Endothelial cell (in vitro differentiated cells): ENCODE results near the gene TMEM63A. TPM values are rescaled to one million over a fixed set of nuclear protein-coding genes. Genes with fewer than 3 reads are reported as not detected.

Source experiments
- DNase-seq: peaks from one replicate; pipeline ENCODE4 v3.0.0; 2021; ENCODE audit warnings: low spot score
- H3K27ac Mint-ChIP-seq: one replicate; pipeline ENCODE4 v1.8.0; 2021; ENCODE audit warnings: mixed read lengths, inconsistent platforms; ENCODE audit not compliant: unreplicated experiment
- H3K27me3 Mint-ChIP-seq: one replicate; pipeline ENCODE4 v1.8.0; 2021; ENCODE audit warnings: mild to moderate bottlenecking, moderate library complexity, mixed read lengths, inconsistent platforms; ENCODE audit not compliant: unreplicated experiment
- H3K36me3 Mint-ChIP-seq: one replicate; pipeline ENCODE4 v1.8.0; 2021; ENCODE audit warnings: mild to moderate bottlenecking, low read depth, mixed read lengths, inconsistent platforms; ENCODE audit not compliant: unreplicated experiment
- H3K4me1 Mint-ChIP-seq: one replicate; pipeline ENCODE4 v1.8.0; 2021; ENCODE audit warnings: mild to moderate bottlenecking, mixed read lengths, inconsistent platforms; ENCODE audit not compliant: unreplicated experiment
- H3K4me3 Mint-ChIP-seq: one replicate; pipeline ENCODE4 v1.8.0; 2021; ENCODE audit warnings: mild to moderate bottlenecking, mixed read lengths, inconsistent platforms; ENCODE audit not compliant: unreplicated experiment
- H3K9me3 Mint-ChIP-seq: one replicate; pipeline ENCODE4 v1.8.0; 2021; ENCODE audit warnings: mixed read lengths, inconsistent platforms; ENCODE audit not compliant: unreplicated experiment
- CTCF ChIP-seq: fragments of 200-600 bp; sonication (generic); IDR thresholded peaks from one replicate; pipeline ENCODE4 v1.5.0; 2021; ENCODE audit warnings: antibody characterized with exemption; ENCODE audit not compliant: unreplicated experiment
- total RNA-seq: library from RNA; stranded (reverse); fragmentation: NEBNext Ultra II Directional; extraction: Animal tissue kit (Norgen Biotek cat#: 25700); gene quantifications from one replicate; pipeline ENCODE4 v1.2.1, GENCODE V29; 2021; ENCODE audit not compliant: unreplicated experiment

TMEM63A gene
- total RNA-seq, 1 donor from 2014 or later, result 79.9 TPM

DNA sequence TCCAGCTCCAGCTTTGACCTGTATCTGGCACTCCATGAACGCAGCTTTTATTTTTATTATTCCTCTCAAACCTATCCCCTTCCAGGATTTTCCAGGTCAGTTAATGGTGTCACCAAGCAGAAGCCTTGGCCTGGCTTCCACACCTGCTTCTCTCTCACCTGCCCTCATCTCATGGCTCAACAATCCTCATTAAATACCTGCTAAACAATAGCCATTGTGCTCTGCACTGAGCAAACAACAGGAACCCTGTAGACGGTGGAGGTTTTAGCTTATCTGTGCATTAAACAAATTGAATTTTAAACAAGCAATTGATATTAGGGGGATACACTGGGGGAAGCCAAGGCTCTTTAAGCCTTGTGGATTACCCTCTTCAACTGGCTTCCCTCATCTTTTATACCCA, 26.6 kb upstream of the TMEM63A start:
- H3K36me3 Mint-ChIP-seq, result no peaks in the 10 kb centered on the region
- H3K27me3 Mint-ChIP-seq, result peaks cover 13% of the 10 kb centered on the region
- H3K4me1 Mint-ChIP-seq, result peaks cover 15% of the 10 kb centered on the region
- no peaks in the 10 kb centered on the region for H3K9me3 Mint-ChIP-seq
- no peak overlapping the region for H3K4me3 Mint-ChIP-seq
- DNase-seq, result no peak
- no peak for TF ChIP-seq CTCF
- H3K27ac Mint-ChIP-seq, result no peak overlapping the region

- DNase-seq, result no peak
- Mint-ChIP-seq H3K4me3 (no peak overlapping the region), H3K27ac (no peak overlapping the region), H3K36me3 (no peaks in the 10 kb centered on the region), H3K9me3 (no peaks in the 10 kb centered on the region), H3K27me3 (peaks cover 13% of the 10 kb centered on the region), H3K4me1 (peaks cover 15% of the 10 kb centered on the region)
- TF ChIP-seq CTCF, result no peak
Measured at GRCh38 chr1:225908013-225908640, 25.9 kb upstream of the TMEM63A start.

GRCh38 chr1:225907341-225907740, 25.2 kb upstream of the TMEM63A start:
- DNase-seq, result no peak
- no peak overlapping the region for H3K27ac Mint-ChIP-seq
- no peaks in the 10 kb centered on the region for H3K9me3 Mint-ChIP-seq
- H3K4me3 Mint-ChIP-seq, result no peak overlapping the region
- H3K4me1 Mint-ChIP-seq, result peaks cover 15% of the 10 kb centered on the region
- no peaks in the 10 kb centered on the region for H3K36me3 Mint-ChIP-seq
- peaks cover 13% of the 10 kb centered on the region for H3K27me3 Mint-ChIP-seq
- TF ChIP-seq CTCF, result no peak

GRCh38 chr1:225906467-225906866, 24.3 kb upstream of the TMEM63A start:
- no peaks in the 10 kb centered on the region for H3K36me3 Mint-ChIP-seq
- no peak overlapping the region for H3K27ac Mint-ChIP-seq
- no peak overlapping the region for H3K4me3 Mint-ChIP-seq
- no peak for TF ChIP-seq CTCF
- no peaks in the 10 kb centered on the region for H3K9me3 Mint-ChIP-seq
- DNase-seq, result no peak
- H3K4me1 Mint-ChIP-seq, result peaks cover 15% of the 10 kb centered on the region
- H3K27me3 Mint-ChIP-seq, result peaks cover 13% of the 10 kb centered on the region

GRCh38 chr1:225903623-225904022, 21.4 kb upstream of the TMEM63A start:
- Mint-ChIP-seq H3K27ac (no peak overlapping the region), H3K27me3 (peaks cover 20% of the 10 kb centered on the region), H3K36me3 (no peaks in the 10 kb centered on the region), H3K4me3 (no peak overlapping the region), H3K9me3 (no peaks in the 10 kb centered on the region), H3K4me1 (peaks cover 15% of the 10 kb centered on the region)
- TF ChIP-seq CTCF, result no peak
- DNase-seq, result no peak
